ENCODE data around the gene NECTIN2.

The NECTIN2 gene

DNA sequence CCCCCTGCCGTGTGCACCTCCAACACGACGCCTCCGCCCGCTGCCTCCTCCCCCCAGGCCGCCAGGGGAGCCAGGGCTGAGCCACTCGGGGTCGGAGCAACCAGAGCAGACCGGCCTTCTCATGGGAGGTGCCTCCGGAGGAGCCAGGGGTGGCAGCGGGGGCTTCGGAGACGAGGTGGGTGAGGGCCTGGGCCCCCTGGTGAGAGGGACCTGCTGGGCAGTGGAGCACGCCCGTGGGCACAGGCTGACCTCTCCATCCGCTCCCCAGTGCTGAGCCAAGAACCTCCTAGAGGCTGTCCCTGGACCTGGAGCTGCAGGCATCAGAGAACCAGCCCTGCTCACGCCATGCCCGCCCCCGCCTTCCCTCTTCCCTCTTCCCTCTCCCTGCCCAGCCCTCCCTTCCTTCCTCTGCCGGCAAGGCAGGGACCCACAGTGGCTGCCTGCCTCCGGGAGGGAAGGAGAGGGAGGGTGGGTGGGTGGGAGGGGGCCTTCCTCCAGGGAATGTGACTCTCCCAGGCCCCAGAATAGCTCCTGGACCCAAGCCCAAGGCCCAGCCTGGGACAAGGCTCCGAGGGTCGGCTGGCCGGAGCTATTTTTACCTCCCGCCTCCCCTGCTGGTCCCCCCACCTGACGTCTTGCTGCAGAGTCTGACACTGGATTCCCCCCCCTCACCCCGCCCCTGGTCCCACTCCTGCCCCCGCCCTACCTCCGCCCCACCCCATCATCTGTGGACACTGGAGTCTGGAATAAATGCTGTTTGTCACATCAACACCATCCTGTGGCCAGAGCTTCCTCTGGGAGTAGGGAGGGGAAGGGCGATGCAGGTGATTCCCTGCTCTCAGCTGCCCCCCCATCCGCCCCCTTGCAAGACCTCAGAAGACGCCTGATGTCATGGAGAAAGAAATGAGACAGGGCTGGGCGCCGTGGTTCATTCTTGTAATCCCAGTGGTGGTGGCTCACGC, 25.2 kb upstream of the NECTIN2 start:
- no peaks in the 10 kb centered on the region for H3K79me2 ChIP-seq
- H3K4me1 ChIP-seq, result peaks cover 3% of the 10 kb centered on the region
- H2AFZ ChIP-seq, result no peak overlapping the region
- H3K36me3 ChIP-seq (ENCODE audit: control insufficient read depth, insufficient read depth, low read length), result no peaks in the 10 kb centered on the region
- H3K27ac ChIP-seq, result no peak overlapping the region
- no peak overlapping the region for H3K4me3 ChIP-seq (ENCODE audit: low read depth, low read length)
- no peak overlapping the region for H3K9ac ChIP-seq
- no peaks in the 10 kb centered on the region for H3K9me3 ChIP-seq (ENCODE audit: control insufficient read depth, low read length)
- TF ChIP-seq, protein P1, sequence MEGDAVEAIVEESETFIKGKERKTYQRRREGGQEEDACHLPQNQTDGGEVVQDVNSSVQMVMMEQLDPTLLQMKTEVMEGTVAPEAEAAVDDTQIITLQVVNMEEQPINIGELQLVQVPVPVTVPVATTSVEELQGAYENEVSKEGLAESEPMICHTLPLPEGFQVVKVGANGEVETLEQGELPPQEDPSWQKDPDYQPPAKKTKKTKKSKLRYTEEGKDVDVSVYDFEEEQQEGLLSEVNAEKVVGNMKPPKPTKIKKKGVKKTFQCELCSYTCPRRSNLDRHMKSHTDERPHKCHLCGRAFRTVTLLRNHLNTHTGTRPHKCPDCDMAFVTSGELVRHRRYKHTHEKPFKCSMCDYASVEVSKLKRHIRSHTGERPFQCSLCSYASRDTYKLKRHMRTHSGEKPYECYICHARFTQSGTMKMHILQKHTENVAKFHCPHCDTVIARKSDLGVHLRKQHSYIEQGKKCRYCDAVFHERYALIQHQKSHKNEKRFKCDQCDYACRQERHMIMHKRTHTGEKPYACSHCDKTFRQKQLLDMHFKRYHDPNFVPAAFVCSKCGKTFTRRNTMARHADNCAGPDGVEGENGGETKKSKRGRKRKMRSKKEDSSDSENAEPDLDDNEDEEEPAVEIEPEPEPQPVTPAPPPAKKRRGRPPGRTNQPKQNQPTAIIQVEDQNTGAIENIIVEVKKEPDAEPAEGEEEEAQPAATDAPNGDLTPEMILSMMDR (IDR thresholded peaks at IDR 0.05), result no peak
- H3K27me3 ChIP-seq (ENCODE audit: control insufficient read depth, insufficient read depth, low read length), result no peaks in the 10 kb centered on the region
- no peak overlapping the region for H3K4me2 ChIP-seq (ENCODE audit: low read length)

DNA sequence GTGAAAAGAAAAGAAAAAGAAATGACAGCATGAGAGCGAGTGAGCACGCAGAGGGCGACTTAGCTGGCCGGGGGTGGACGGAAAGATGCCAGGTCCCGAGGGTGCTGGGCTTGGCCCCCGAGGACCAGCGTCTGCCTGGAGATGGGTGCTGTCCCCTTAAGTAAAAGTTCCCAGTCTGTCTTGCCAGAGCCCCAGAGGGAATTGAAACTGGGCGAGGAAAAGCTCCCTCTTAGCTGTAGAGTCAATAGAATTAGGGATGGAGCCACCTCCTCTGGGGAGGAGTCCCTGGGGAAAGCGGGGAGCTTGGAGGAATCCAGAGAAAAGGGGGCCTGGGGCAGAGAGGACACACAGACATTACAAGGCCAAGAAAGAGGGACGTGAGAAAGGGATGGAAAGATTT, 23.9 kb upstream of the NECTIN2 start:
- Histone ChIP-seq H3K9me3 (ENCODE audit: control insufficient read depth, low read length) (no peaks in the 10 kb centered on the region), H3K27ac (no peak overlapping the region), H3K4me1 (peaks cover 3% of the 10 kb centered on the region), H3K27me3 (ENCODE audit: control insufficient read depth, insufficient read depth, low read length) (no peaks in the 10 kb centered on the region), H3K4me3 (ENCODE audit: low read depth, low read length) (no peak overlapping the region), H3K9ac (no peak overlapping the region), H3K79me2 (no peaks in the 10 kb centered on the region), H3K4me2 (ENCODE audit: low read length) (no peak overlapping the region), H2AFZ (no peak overlapping the region), H3K36me3 (ENCODE audit: control insufficient read depth, insufficient read depth, low read length) (no peaks in the 10 kb centered on the region)
- TF ChIP-seq, protein P1 (IDR thresholded peaks at IDR 0.05), result no peak

DNA sequence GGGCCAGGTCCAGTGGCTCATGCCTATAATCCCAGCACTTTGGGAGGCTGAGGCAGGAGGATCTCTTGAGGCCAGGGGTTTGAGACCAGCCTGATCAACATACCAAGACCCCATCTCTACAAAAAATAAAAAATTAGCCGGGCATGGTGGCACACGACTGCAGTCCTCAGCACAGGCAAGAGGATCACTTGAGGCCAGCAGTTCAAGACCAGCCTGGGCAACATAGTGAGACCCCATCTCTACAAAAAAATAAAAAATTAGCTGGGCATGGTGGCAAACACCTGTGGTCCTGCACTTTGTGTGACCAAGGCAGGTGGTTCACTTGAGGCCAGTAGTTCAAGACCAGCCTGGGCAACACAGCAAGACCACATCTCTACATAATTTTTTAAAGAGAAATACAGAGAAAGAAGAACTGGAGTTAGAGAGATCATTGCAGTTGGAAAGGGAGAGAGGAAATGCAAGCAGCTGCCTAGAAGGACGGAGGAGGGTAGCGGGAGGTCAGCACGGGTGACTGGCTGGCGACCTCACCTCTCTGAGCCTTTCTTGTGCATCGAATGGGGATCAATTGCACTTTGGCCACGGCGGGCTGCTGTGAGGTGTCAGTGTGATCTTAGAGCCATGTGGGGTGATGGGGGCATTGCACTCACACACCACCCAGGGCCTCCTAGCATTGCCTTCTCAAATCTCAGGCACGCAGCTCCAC, 23.3 kb upstream of the NECTIN2 start:
- TF ChIP-seq, protein P1 (IDR thresholded peaks at IDR 0.05), result no peak
- H3K9me3 ChIP-seq (ENCODE audit: control insufficient read depth, low read length), result no peaks in the 10 kb centered on the region
- no peak overlapping the region for H3K27ac ChIP-seq
- H3K4me2 ChIP-seq (ENCODE audit: low read length), result no peak overlapping the region
- no peaks in the 10 kb centered on the region for H3K79me2 ChIP-seq
- peaks cover 3% of the 10 kb centered on the region for H3K4me1 ChIP-seq
- H3K4me3 ChIP-seq (ENCODE audit: low read depth, low read length), result no peak overlapping the region
- H2AFZ ChIP-seq, result no peak overlapping the region
- H3K27me3 ChIP-seq (ENCODE audit: control insufficient read depth, insufficient read depth, low read length), result no peaks in the 10 kb centered on the region
- no peak overlapping the region for H3K9ac ChIP-seq
- no peaks in the 10 kb centered on the region for H3K36me3 ChIP-seq (ENCODE audit: control insufficient read depth, insufficient read depth, low read length)

DNA sequence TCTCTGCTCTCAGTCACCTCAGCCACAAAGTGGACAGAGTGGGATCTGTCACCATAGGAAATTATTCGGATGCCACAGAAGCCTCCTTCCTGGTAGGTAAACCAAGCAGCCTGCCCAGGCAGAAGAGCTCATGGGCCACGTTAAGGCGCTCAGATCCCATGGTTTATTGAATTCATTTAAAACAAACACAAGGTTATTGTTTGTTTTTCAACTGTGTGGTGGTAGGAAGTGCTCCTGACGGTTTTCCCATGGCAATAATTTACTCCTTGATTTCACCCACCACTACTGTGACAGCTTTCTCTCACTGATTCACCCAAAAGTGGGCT, 22.8 kb upstream of the NECTIN2 start:
- no peaks in the 10 kb centered on the region for H3K36me3 ChIP-seq (ENCODE audit: control insufficient read depth, insufficient read depth, low read length)
- no peak overlapping the region for H3K4me3 ChIP-seq (ENCODE audit: low read depth, low read length)
- TF ChIP-seq, protein P1 (IDR thresholded peaks at IDR 0.05), result no peak
- H2AFZ ChIP-seq, result no peak overlapping the region
- no peak overlapping the region for H3K9ac ChIP-seq
- peaks cover 3% of the 10 kb centered on the region for H3K4me1 ChIP-seq
- no peaks in the 10 kb centered on the region for H3K9me3 ChIP-seq (ENCODE audit: control insufficient read depth, low read length)
- H3K27me3 ChIP-seq (ENCODE audit: control insufficient read depth, insufficient read depth, low read length), result no peaks in the 10 kb centered on the region
- no peak overlapping the region for H3K27ac ChIP-seq
- no peaks in the 10 kb centered on the region for H3K79me2 ChIP-seq
- no peak overlapping the region for H3K4me2 ChIP-seq (ENCODE audit: low read length)

Measured in parathyroid adenoma (tissue), 2 donors.